H9 (cell line): ENCODE results near the gene RIT2. TPM values are rescaled to one million over a fixed set of nuclear protein-coding genes. Genes with fewer than 3 reads are reported as not detected.

Source experiments
- DNase-seq: peaks from one replicate; pipeline ENCODE4 v3.0.0-alpha.2; 2017
- H2AFZ ChIP-seq: one replicate; pipeline ENCODE4 v1.6.1; 2013; ENCODE audit warnings: mild to moderate bottlenecking, low read length, control low read depth, moderate library complexity
- H2AK5ac ChIP-seq: 2 replicates; pipeline ENCODE4 v1.6.1; 2013; ENCODE audit warnings: low read length, control low read depth, mixed read lengths; ENCODE audit not compliant: insufficient read length
- H2BK120ac ChIP-seq: one replicate; pipeline ENCODE4 v1.6.1; 2013; ENCODE audit warnings: low read depth, mild to moderate bottlenecking, low read length, control low read depth, inconsistent platforms; ENCODE audit not compliant: poor library complexity, severe bottlenecking
- H2BK12ac ChIP-seq: 2 replicates; pipeline ENCODE4 v1.6.1; 2013; ENCODE audit warnings: low read length, control low read depth, mixed read lengths, low read depth; ENCODE audit not compliant: insufficient read length
- H2BK15ac ChIP-seq: 2 replicates; pipeline ENCODE4 v1.6.1; 2013; ENCODE audit warnings: low read depth, low read length, control low read depth
- H2BK20ac ChIP-seq: one replicate; pipeline ENCODE4 v1.6.1; 2013; ENCODE audit warnings: low read depth, mild to moderate bottlenecking, low read length, control low read depth, inconsistent platforms; ENCODE audit not compliant: poor library complexity, severe bottlenecking
- H2BK5ac ChIP-seq: 2 replicates; pipeline ENCODE4 v1.6.1; 2013; ENCODE audit warnings: low read length, control low read depth, mixed read lengths; ENCODE audit not compliant: insufficient read length
- H3K14ac ChIP-seq: 2 replicates; pipeline ENCODE4 v1.6.1; 2013; ENCODE audit warnings: low read length, control low read depth; ENCODE audit not compliant: insufficient read depth
- H3K18ac ChIP-seq: 2 replicates; pipeline ENCODE4 v1.6.1; 2013; ENCODE audit warnings: low read depth, mild to moderate bottlenecking, mixed read lengths, low read length, control low read depth; ENCODE audit not compliant: insufficient read length
- H3K23ac ChIP-seq: 2 replicates; pipeline ENCODE4 v1.6.1; 2013; ENCODE audit warnings: low read length, control low read depth, mixed read lengths, low read depth; ENCODE audit not compliant: insufficient read length
- H3K23me2 ChIP-seq: 2 replicates; pipeline ENCODE4 v1.6.1; 2013; ENCODE audit warnings: low read depth, mild to moderate bottlenecking, mixed read lengths, low read length, control low read depth; ENCODE audit not compliant: insufficient read length, poor library complexity, severe bottlenecking
- H3K27ac ChIP-seq: 2 replicates; pipeline ENCODE4 v1.5.1; 2013; ENCODE audit warnings: low read length, control low read depth, mixed read lengths, low read depth; ENCODE audit not compliant: insufficient read length
- H3K27me3 ChIP-seq: 2 replicates; pipeline ENCODE4 v1.6.1; 2013; ENCODE audit warnings: low read length, control low read depth, inconsistent platforms; ENCODE audit not compliant: insufficient read depth
- H3K4ac ChIP-seq: 2 replicates; pipeline ENCODE4 v1.6.1; 2013; ENCODE audit warnings: low read depth, mild to moderate bottlenecking, control low read depth, inconsistent platforms, low read length, moderate library complexity
- H3K4me1 ChIP-seq: 2 replicates; pipeline ENCODE4 v1.6.1; 2013; ENCODE audit warnings: low read length, control low read depth, inconsistent platforms; ENCODE audit not compliant: insufficient read depth
- H3K4me2 ChIP-seq: 2 replicates; pipeline ENCODE4 v1.6.1; 2013; ENCODE audit warnings: low read length, control low read depth, mixed read lengths; ENCODE audit not compliant: insufficient read length, insufficient read depth
- H3K56ac ChIP-seq: 2 replicates; pipeline ENCODE4 v1.6.1; 2013; ENCODE audit warnings: low read depth, mild to moderate bottlenecking, mixed read lengths, low read length, control low read depth; ENCODE audit not compliant: insufficient read length
- H3K79me1 ChIP-seq: 2 replicates; pipeline ENCODE4 v1.6.1; 2013; ENCODE audit warnings: low read depth, mild to moderate bottlenecking, moderate library complexity, low read length, control low read depth, inconsistent platforms; ENCODE audit not compliant: insufficient read depth, poor library complexity, severe bottlenecking
- H3K79me2 ChIP-seq: 2 replicates; pipeline ENCODE4 v1.6.1; 2013; ENCODE audit warnings: low read length, control low read depth, inconsistent platforms; ENCODE audit not compliant: insufficient read depth
- H3K9ac ChIP-seq: 2 replicates; pipeline ENCODE4 v1.6.1; 2013; ENCODE audit warnings: low read length, control low read depth, mixed read lengths; ENCODE audit not compliant: insufficient read length; ENCODE audit errors: extremely low read depth
- H3K9me3 ChIP-seq: one replicate; pipeline ENCODE4 v1.6.1; 2013; ENCODE audit warnings: low read depth, low read length, inconsistent platforms; ENCODE audit not compliant: control insufficient read depth
- H3T11ph ChIP-seq: one replicate; pipeline ENCODE4 v1.6.1; 2013; ENCODE audit warnings: mild to moderate bottlenecking, low read length, control low read depth, inconsistent platforms
- H4K20me1 ChIP-seq: one replicate; pipeline ENCODE4 v1.6.1; 2013; ENCODE audit not compliant: control insufficient read depth, insufficient read length, insufficient read depth
- H4K5ac ChIP-seq: 2 replicates; pipeline ENCODE4 v1.6.1; 2013; ENCODE audit warnings: low read depth, mild to moderate bottlenecking, mixed read lengths, low read length, control low read depth; ENCODE audit not compliant: insufficient read length
- H4K8ac ChIP-seq: replicated peaks from 2 replicates; pipeline ENCODE4 v1.6.1; 2013; ENCODE audit warnings: low read length, control low read depth, mixed read lengths, low read depth; ENCODE audit not compliant: insufficient read length
- H4K91ac ChIP-seq: 2 replicates; pipeline ENCODE4 v1.6.1; 2013; ENCODE audit warnings: low read depth, mild to moderate bottlenecking, moderate library complexity, mixed read lengths, low read length, control low read depth; ENCODE audit not compliant: insufficient read length
- H3K27ac Mint-ChIP-seq, 3 experiments: 2 replicates in 2 of 3; 3 replicates in 1 of 3; pipeline ENCODE4 v1.8.0; 2020 to 2021; ENCODE audit warnings: mixed read lengths in 3 of 3, mild to moderate bottlenecking in 1 of 3, moderate library complexity in 1 of 3
- H3K27me3 Mint-ChIP-seq: 2 replicates; pipeline ENCODE4 v1.8.0; 2021; ENCODE audit warnings: low read depth, mild to moderate bottlenecking, moderate library complexity, mixed read lengths
- H3K36me3 Mint-ChIP-seq, 3 experiments: 2 replicates in 2 of 3; 3 replicates in 1 of 3; pipeline ENCODE4 v1.8.0; 2020 to 2021; ENCODE audit warnings: low read depth in 3 of 3, mixed read lengths in 3 of 3; ENCODE audit not compliant: insufficient read depth in 1 of 3
- H3K4me1 Mint-ChIP-seq, 2 experiments: 2 replicates each; pipeline ENCODE4 v1.8.0; 2020; ENCODE audit warnings: mixed read lengths in 2 of 2
- H3K4me3 Mint-ChIP-seq, 2 experiments: 2 replicates in 1 of 2; 3 replicates in 1 of 2; pipeline ENCODE4 v1.8.0; 2020 to 2021; ENCODE audit warnings: mild to moderate bottlenecking in 2 of 2, mixed read lengths in 2 of 2, moderate library complexity in 1 of 2
- H3K9me3 Mint-ChIP-seq, 2 experiments: 2 replicates in 1 of 2; 3 replicates in 1 of 2; pipeline ENCODE4 v1.8.0; 2020; ENCODE audit warnings: mild to moderate bottlenecking in 2 of 2, mixed read lengths in 2 of 2, moderate library complexity in 1 of 2
- CTCF ChIP-seq: fragments of 200-600 bp; sonication (generic); conservative IDR thresholded peaks from 3 replicates; pipeline ENCODE4 v1.8.0; 2021; ENCODE audit warnings: antibody characterized with exemption, mild to moderate bottlenecking
- WGBS: extraction: QIAGEN DNeasy Blood & Tissue Kit; methylation state at CpG from one replicate; pipeline ENCODE4 v1.1.7; 2013; ENCODE audit warnings: missing lambda C conversion rate, low lambda C conversion rate, mixed read lengths; ENCODE audit not compliant: insufficient read length; ENCODE audit errors: extremely low coverage; 5-methylcytosine and 5-hydroxymethylcytosine counted together
- total RNA-seq: library from RNA; stranded (reverse); gene quantifications from 2 replicates; pipeline ENCODE4 v1.2.1, GENCODE V29; 2021

Gene RIT2
- total RNA-seq, 1 experiment from 2014 or later: 1.2 TPM

- Histone ChIP-seq H2BK12ac (no peak overlapping the region), H2AK5ac (no peak overlapping the region), H3K14ac (no peak overlapping the region), H3K4ac (no peak overlapping the region), H3K18ac (no peak overlapping the region), H3K79me1 (no peaks in the 10 kb centered on the region), H4K5ac (no peak overlapping the region), H3K9me3 (no peaks in the 10 kb centered on the region), H4K8ac (no peak overlapping the region), H3K27ac (no peak overlapping the region), H2BK15ac (no peak overlapping the region), H4K20me1 (no peaks in the 10 kb centered on the region), H2BK20ac (no peak overlapping the region), H3K4me2 (no peak overlapping the region), H3T11ph (no peak overlapping the region), H3K27me3 (no peaks in the 10 kb centered on the region), H2BK5ac (no peak overlapping the region), H3K56ac (no peak overlapping the region), H3K23ac (no peak overlapping the region), H4K91ac (no peak overlapping the region), H3K23me2 (no peaks in the 10 kb centered on the region), H3K9ac (no peak overlapping the region), H3K79me2 (no peaks in the 10 kb centered on the region), H2AFZ (no peak overlapping the region), H3K4me1 (no peaks in the 10 kb centered on the region), H2BK120ac (no peak overlapping the region)
- Mint-ChIP-seq H3K4me3 (no peak overlapping the region), H3K27ac (no peak overlapping the region), H3K9me3 (peaks cover 8 to 19% of the 10 kb centered on the region in 2 experiments; a peak in 4 of 5 replicates), H3K36me3 (peaks cover 2 to 12% (median 4%) of the 10 kb centered on the region in 3 experiments; a peak in 6 of 7 replicates), H3K4me1 (peaks cover 0 to 6% of the 10 kb centered on the region in 2 experiments; a peak in 3 of 4 replicates), H3K27me3 (no peaks in the 10 kb centered on the region)
- no peak for DNase-seq
- TF ChIP-seq CTCF: no peak
- no CpG with 5 or more reads among the region's 21 CpGs for WGBS
Measured at GRCh38 chr18:43139288-43139946, 23.9 kb upstream of the RIT2 start.
